Measurements from ENCODE around the gene SNX21.

Gene SNX21

DNA sequence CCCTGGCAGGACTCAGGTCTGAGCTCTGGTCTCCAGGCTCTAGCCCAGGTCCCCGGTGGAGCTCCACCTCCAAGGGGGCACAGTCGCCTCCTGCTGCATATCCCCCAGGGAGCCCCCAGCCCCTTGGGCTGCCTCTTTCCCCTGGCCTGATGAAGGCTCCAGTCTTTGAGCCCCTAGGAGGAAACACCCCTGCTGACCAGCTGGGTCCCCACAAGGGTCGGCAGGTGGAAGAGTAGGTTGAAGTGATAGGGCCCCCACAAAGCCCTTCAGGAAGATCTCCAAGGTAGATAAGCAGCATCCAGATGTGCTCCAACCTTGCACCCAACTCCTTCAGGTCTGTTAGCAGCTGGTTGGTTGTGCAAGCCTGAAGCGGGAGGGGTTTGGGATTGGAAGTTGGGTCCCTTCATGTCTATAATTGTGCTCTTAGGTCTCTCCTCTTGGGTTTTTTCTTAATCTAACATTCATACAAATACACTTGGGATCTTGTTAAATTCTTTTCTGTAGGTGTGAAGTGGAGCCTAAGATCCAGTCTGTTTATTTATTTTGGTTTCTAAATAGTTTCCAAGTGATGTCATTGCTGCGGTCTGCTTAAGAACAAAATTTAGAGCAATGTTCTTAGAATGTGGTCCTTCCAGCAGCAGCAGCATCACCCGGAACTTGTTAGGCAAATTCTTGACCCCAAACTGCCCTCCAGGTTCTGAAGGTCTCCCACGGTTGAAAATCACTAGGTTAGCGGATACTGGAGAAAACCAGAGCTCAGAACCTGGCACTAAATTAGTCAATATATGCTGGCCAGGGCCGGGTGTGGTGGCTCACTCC, 16.0 kb upstream of the SNX21 start:
- Histone ChIP-seq H3K4me2 (ENCODE audit: low read depth, low read length, poor library complexity, severe bottlenecking) (no peak overlapping the region), H3K9ac (ENCODE audit: low read length) (no peak overlapping the region), H3K27ac (ENCODE audit: low read depth, low read length) (no peak overlapping the region)

DNA sequence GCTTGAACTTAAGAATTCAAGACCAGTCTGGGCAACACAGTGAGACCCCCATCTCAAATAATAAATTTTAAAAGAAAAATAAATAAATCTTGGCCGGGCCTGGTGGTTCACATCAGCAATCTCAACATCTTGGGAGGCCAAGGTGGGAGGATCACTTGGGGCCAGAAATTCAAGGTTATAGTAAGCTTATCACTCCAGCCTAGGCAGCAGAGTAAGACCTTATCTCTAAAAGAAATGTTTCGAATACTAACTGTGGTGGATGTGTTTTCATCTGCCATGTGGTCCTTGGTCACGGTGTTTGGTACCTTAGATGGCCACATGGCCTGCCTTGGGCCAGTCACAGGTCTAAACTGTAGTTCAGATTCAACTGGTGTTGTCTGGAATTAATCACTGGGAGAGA, 15.4 kb upstream of the SNX21 start:
- no peak overlapping the region for H3K9ac ChIP-seq (ENCODE audit: low read length)
- no peak overlapping the region for H3K4me2 ChIP-seq (ENCODE audit: low read depth, low read length, poor library complexity, severe bottlenecking)
- peaks cover 26% of the 10 kb centered on the region for H3F3A ChIP-seq (ENCODE audit: insufficient read depth)
- H3K79me2 ChIP-seq (ENCODE audit: insufficient read depth, low read length), result peaks cover 10% of the 10 kb centered on the region
- H3K4me3 ChIP-seq (ENCODE audit: insufficient read depth, low read length, poor library complexity, severe bottlenecking), result no peak overlapping the region
- peaks cover 20% of the 10 kb centered on the region for H3K36me3 ChIP-seq (ENCODE audit: low read length)
- no peaks in the 10 kb centered on the region for H3K27me3 ChIP-seq (ENCODE audit: low read length)
- no peaks in the 10 kb centered on the region for H3K9me2 ChIP-seq (replicated peaks; ENCODE audit: insufficient read depth, low read length)
- TF ChIP-seq, protein P1, sequence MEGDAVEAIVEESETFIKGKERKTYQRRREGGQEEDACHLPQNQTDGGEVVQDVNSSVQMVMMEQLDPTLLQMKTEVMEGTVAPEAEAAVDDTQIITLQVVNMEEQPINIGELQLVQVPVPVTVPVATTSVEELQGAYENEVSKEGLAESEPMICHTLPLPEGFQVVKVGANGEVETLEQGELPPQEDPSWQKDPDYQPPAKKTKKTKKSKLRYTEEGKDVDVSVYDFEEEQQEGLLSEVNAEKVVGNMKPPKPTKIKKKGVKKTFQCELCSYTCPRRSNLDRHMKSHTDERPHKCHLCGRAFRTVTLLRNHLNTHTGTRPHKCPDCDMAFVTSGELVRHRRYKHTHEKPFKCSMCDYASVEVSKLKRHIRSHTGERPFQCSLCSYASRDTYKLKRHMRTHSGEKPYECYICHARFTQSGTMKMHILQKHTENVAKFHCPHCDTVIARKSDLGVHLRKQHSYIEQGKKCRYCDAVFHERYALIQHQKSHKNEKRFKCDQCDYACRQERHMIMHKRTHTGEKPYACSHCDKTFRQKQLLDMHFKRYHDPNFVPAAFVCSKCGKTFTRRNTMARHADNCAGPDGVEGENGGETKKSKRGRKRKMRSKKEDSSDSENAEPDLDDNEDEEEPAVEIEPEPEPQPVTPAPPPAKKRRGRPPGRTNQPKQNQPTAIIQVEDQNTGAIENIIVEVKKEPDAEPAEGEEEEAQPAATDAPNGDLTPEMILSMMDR (IDR thresholded peaks at IDR 0.05; ENCODE audit: insufficient read depth, low read length, poor library complexity, severe bottlenecking), result no peak
- no peak for TF ChIP-seq EZH2phosphoT487 (conservative IDR thresholded peaks at IDR 0.05; ENCODE audit: low read length)
- no peak overlapping the region for H2AFZ ChIP-seq (ENCODE audit: low read depth, low read length, severe bottlenecking)
- H4K20me1 ChIP-seq (ENCODE audit: low read depth, low read length), result no peaks in the 10 kb centered on the region
- H3K9me3 ChIP-seq (ENCODE audit: insufficient read depth, low read length), result no peaks in the 10 kb centered on the region
- no peak overlapping the region for H3K27ac ChIP-seq (ENCODE audit: low read depth, low read length)

More for the DNA sequence above, 16.0 kb upstream of the SNX21 start:
- no peaks in the 10 kb centered on the region for H4K20me1 ChIP-seq (ENCODE audit: low read depth, low read length)
- peaks cover 26% of the 10 kb centered on the region for H3F3A ChIP-seq (ENCODE audit: insufficient read depth)
- H3K79me2 ChIP-seq (ENCODE audit: insufficient read depth, low read length), result peaks cover 17% of the 10 kb centered on the region
- TF ChIP-seq, protein P1 (IDR thresholded peaks at IDR 0.05; ENCODE audit: insufficient read depth, low read length, poor library complexity, severe bottlenecking), result no peak
- TF ChIP-seq EZH2phosphoT487 (conservative IDR thresholded peaks at IDR 0.05; ENCODE audit: low read length), result no peak
- H3K4me3 ChIP-seq (ENCODE audit: insufficient read depth, low read length, poor library complexity, severe bottlenecking), result no peak overlapping the region
- H3K36me3 ChIP-seq (ENCODE audit: low read length), result peaks cover 20% of the 10 kb centered on the region
- H3K9me3 ChIP-seq (ENCODE audit: insufficient read depth, low read length), result no peaks in the 10 kb centered on the region
- H2AFZ ChIP-seq (ENCODE audit: low read depth, low read length, severe bottlenecking), result no peak overlapping the region
- H3K9me2 ChIP-seq (replicated peaks; ENCODE audit: insufficient read depth, low read length), result no peaks in the 10 kb centered on the region
- no peaks in the 10 kb centered on the region for H3K27me3 ChIP-seq (ENCODE audit: low read length)

DNA sequence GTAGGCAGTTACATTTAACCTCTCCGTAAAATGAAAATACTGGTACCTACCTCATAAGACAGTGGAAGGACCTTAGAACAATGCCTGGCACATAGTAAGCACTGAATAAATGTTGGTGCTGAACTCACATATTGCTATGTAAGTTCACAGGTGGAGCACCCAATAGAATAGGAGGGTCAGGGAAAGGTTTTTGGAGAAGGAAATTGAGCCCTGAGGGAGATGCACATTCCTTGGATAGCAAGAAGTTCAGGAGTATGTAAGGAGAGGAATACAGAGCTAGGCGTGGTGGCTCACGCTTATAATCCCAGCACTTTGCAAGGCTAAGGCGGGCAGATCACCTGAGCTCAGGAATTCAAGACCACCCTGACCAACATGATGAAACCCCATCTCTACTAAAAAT, 14.1 kb upstream of the SNX21 start:
- peaks cover 26% of the 10 kb centered on the region for H3F3A ChIP-seq (ENCODE audit: insufficient read depth)
- no peaks in the 10 kb centered on the region for H3K9me2 ChIP-seq (replicated peaks; ENCODE audit: insufficient read depth, low read length)
- no peaks in the 10 kb centered on the region for H3K27me3 ChIP-seq (ENCODE audit: low read length)

More for the DNA sequence above, 14.1 kb upstream of the SNX21 start:
- no peak overlapping the region for H3K9ac ChIP-seq (ENCODE audit: low read length)
- no peaks in the 10 kb centered on the region for H4K20me1 ChIP-seq (ENCODE audit: low read depth, low read length)
- H2AFZ ChIP-seq (ENCODE audit: low read depth, low read length, severe bottlenecking), result no peak overlapping the region
- TF ChIP-seq, protein P1 (IDR thresholded peaks at IDR 0.05; ENCODE audit: insufficient read depth, low read length, poor library complexity, severe bottlenecking), result no peak
- no peak for TF ChIP-seq EZH2phosphoT487 (conservative IDR thresholded peaks at IDR 0.05; ENCODE audit: low read length)
- no peaks in the 10 kb centered on the region for H3K9me3 ChIP-seq (ENCODE audit: insufficient read depth, low read length)
- H3K36me3 ChIP-seq (ENCODE audit: low read length), result peaks cover 13% of the 10 kb centered on the region; the same call in 1 of the 2 replicates
- no peak overlapping the region for H3K4me2 ChIP-seq (ENCODE audit: low read depth, low read length, poor library complexity, severe bottlenecking)
- 0 out of 2 replicates have a peak, but pooled peaks cover 1% of the 10 kb centered on the region for H3K79me2 ChIP-seq (ENCODE audit: insufficient read depth, low read length)
- H3K4me3 ChIP-seq (ENCODE audit: insufficient read depth, low read length, poor library complexity, severe bottlenecking), result no peak overlapping the region
- no peak overlapping the region for H3K27ac ChIP-seq (ENCODE audit: low read depth, low read length)

All from SU-DHL-6 (cell line).